ENCODE results near the gene AGXT. TPM values are rescaled to one million over a fixed set of nuclear protein-coding genes. Genes with fewer than 3 reads are reported as not detected.

Gene AGXT
- total and polyA plus RNA-seq, 10 donors: 0.61 to 4.5 (median 1.6) TPM; not detected in 1

DNA sequence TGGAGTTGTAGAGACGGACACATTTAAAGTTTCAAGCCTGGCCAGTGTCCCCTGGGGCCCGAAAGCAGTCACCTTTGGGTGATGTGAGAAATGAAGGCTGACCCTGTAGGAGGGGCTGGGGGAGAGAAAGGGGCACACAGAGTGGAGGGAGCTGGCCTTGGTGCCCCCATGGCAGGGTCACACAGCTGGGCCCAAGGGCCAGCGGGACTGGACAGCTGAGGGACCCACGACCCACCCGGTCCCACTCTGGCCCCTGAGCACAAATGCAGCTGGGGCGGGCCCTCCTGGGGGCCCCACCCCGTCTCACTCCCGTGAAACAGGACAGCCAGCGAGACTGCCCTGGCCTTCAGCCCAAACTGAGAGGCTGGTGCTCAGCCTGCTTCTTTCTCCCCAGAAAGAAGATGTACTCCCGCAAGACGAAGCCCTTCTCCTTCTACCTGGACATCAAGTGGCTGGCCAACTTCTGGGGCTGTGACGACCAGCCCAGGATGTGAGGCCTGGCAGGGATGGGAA, 6.1 kb downstream of the AGXT start:
- no peaks in the 10 kb centered on the region for H3K27me3 ChIP-seq (replicated peaks in 1 of 7)
- WGBS, 5 donors: 84 to 98% (median 91%) methylated on average over 6 to 12 of the region's 12 CpGs
- intact Hi-C loops (cut with DNase I; ENCODE audit: low total_unique reads): no loop called here
- H3K4me1 ChIP-seq: peaks cover 0 to 20% (median 8%) of the 10 kb centered on the region in 6 donors
- peak; percentile 69 for DNase-seq
- TF ChIP-seq, protein P1, sequence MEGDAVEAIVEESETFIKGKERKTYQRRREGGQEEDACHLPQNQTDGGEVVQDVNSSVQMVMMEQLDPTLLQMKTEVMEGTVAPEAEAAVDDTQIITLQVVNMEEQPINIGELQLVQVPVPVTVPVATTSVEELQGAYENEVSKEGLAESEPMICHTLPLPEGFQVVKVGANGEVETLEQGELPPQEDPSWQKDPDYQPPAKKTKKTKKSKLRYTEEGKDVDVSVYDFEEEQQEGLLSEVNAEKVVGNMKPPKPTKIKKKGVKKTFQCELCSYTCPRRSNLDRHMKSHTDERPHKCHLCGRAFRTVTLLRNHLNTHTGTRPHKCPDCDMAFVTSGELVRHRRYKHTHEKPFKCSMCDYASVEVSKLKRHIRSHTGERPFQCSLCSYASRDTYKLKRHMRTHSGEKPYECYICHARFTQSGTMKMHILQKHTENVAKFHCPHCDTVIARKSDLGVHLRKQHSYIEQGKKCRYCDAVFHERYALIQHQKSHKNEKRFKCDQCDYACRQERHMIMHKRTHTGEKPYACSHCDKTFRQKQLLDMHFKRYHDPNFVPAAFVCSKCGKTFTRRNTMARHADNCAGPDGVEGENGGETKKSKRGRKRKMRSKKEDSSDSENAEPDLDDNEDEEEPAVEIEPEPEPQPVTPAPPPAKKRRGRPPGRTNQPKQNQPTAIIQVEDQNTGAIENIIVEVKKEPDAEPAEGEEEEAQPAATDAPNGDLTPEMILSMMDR (IDR thresholded peaks at IDR 0.05 in 8 of 11, conservative IDR thresholded peaks at IDR 0.05 in 3 of 11): no peak
- TF ChIP-seq POLR2AphosphoS5 (IDR thresholded peaks at IDR 0.05): no peak
- TF ChIP-seq POLR2A (IDR thresholded peaks at IDR 0.05): no peak
- H3K4me3 ChIP-seq: no peak overlapping the region
- no peaks in the 10 kb centered on the region for H3K9me3 ChIP-seq
- H3K36me3 ChIP-seq: no peaks in the 10 kb centered on the region
- H3K27ac ChIP-seq: no peak overlapping the region

DNA sequence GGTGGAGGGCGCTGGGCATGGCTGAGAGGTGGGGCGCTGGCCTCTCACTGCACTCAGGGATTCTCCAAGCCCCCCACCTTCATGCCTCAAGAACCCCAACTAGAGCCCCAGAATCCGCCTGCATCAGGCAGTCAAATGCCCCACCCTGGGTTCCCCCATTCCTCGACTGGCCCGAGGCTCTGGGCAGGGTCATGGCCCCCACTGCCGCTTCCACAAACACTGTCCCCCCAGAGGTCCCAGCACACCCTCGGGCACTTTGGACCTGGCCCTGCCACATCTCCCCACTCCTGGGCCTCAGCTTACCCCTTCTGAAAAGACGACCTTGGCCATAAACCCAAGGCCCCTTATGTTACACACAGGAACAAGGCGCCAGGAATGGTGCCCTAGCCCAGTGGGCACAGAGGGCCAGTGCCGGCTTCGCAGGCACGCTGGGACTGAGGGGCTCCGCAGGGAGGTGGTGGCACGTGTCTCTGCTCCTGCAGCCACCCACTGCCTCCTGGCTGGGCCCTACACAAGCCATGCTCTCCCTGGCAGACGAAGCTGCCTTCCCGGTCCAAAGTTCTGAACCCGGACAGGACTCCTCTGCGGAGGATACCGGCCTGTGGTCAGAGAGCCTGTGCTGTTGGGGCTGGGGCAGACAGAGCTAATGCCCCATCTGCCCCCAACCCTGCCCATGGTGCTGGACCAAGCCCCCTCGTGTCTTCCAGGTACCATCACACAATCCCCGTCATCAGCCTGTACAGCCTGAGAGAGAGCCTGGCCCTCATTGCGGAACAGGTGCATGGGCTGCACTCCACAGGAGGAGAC, 6.8 kb downstream of the AGXT start:
- no peaks in the 10 kb centered on the region for H3K9me3 ChIP-seq
- no peak overlapping the region for H3K4me3 ChIP-seq
- H3K27me3 ChIP-seq (replicated peaks in 1 of 7): no peaks in the 10 kb centered on the region
- peaks cover 0 to 20% (median 8%) of the 10 kb centered on the region in 6 donors for H3K4me1 ChIP-seq
- peak overlapping the region in 1 of 8 donors; percentile 54 for H3K27ac ChIP-seq
- 92 to 96% (median 94%) methylated on average over 11 to 22 of the region's 22 CpGs for WGBS, 5 donors
- DNase-seq: peak; percentile 62
- intact Hi-C loops (cut with DNase I; ENCODE audit: low total_unique reads): no loop called here
- TF ChIP-seq POLR2A (IDR thresholded peaks at IDR 0.05) (no peak), POLR2AphosphoS5 (IDR thresholded peaks at IDR 0.05) (no peak)
- TF ChIP-seq, protein P1 (IDR thresholded peaks at IDR 0.05 in 8 of 11, conservative IDR thresholded peaks at IDR 0.05 in 3 of 11): no peak
- no peaks in the 10 kb centered on the region for H3K36me3 ChIP-seq

DNA sequence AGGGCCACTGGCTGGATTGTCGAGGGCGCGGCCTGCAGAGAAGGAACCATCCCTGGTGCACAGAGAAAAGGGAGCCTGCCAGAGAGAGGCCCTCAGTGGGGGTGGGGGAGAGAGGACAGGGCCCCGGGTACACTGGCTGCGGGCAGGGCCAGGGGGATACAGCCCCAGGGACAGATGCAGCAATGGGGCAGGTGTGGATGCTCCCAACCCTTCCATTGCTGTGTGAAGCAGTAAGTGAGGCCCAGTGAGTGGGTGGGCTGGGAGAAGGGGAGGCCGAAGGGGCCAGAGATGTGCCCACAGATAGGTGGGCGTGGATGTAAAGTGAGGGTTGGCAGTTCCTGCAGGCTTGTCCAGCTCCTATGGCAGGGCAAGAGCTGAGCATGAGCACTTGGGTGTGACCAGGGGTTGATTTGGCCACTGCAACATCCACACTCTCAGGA, 7.4 kb downstream of the AGXT start:
- no peak overlapping the region for H3K4me3 ChIP-seq
- no peaks in the 10 kb centered on the region for H3K27me3 ChIP-seq (replicated peaks in 1 of 7)
- H3K36me3 ChIP-seq: no peaks in the 10 kb centered on the region
- 63 to 78% (median 75%) methylated on average over 7 of the region's 7 CpGs for WGBS, 5 donors
- H3K9me3 ChIP-seq: no peaks in the 10 kb centered on the region
- intact Hi-C loops (cut with DNase I; ENCODE audit: low total_unique reads): no loop called here
- H3K4me1 ChIP-seq: peaks cover 0 to 20% (median 8%) of the 10 kb centered on the region in 6 donors
- TF ChIP-seq POLR2A (IDR thresholded peaks at IDR 0.05): no peak
- TF ChIP-seq, protein P1 (IDR thresholded peaks at IDR 0.05 in 8 of 11, conservative IDR thresholded peaks at IDR 0.05 in 3 of 11): no peak
- no peak for TF ChIP-seq POLR2AphosphoS5 (IDR thresholded peaks at IDR 0.05)
- DNase-seq: no peak
- H3K27ac ChIP-seq: peak overlapping the region in 3 of 8 donors; percentile 33 to 54 (median 51)
